HepG2 (cell line): ENCODE data around the gene ARL3. TPM values are rescaled to one million over a fixed set of nuclear protein-coding genes. Genes with fewer than 3 reads are reported as not detected.

Source experiments
- CC2D1A ChIP-seq: sonication (generic); formaldehyde crosslinking; IDR thresholded peaks from 2 replicates; pipeline ENCODE4 v1.8.1; 2023; ENCODE audit warnings: mild to moderate bottlenecking, missing genetic modification reagents
- GABPA ChIP-seq, 2 experiments: IDR thresholded peaks; 2 replicates each; pipeline ENCODE4 v1.6.1; 2011 to 2016; ENCODE audit warnings: low read depth in 2 of 2, low read length in 1 of 2, missing biosample characterization in 1 of 2, missing genetic modification characterization in 1 of 2
- IKZF4 ChIP-seq: sonication (generic); formaldehyde crosslinking; IDR thresholded peaks from 2 replicates; pipeline ENCODE4 v1.5.1; 2020; ENCODE audit warnings: borderline replicate concordance, mild to moderate bottlenecking, low read depth, missing genetic modification reagents; ENCODE audit errors: not compliant biosample characterization
- KDM1A ChIP-seq: IDR thresholded peaks from 2 replicates; pipeline ENCODE4 v1.6.1; 2016; ENCODE audit warnings: missing compliant biosample characterization
- MBNL3 ChIP-seq: fragments of 250-450 bp; sonication (Bioruptor Pico); conservative IDR thresholded peaks from 2 replicates; pipeline ENCODE4 v1.8.0; 2022; ENCODE audit warnings: mild to moderate bottlenecking, inconsistent platforms
- NFIC ChIP-seq: IDR thresholded peaks from 2 replicates; pipeline ENCODE4 v1.6.1; 2012; ENCODE audit warnings: mild to moderate bottlenecking, low read length, inconsistent platforms
- PPARG ChIP-seq: conservative IDR thresholded peaks from 2 replicates; pipeline ENCODE4 v1.6.1; 2016; ENCODE audit warnings: missing biosample characterization, missing genetic modification reagents
- RARA ChIP-seq: IDR thresholded peaks from 2 replicates; pipeline ENCODE4 v1.6.1; 2016; ENCODE audit warnings: missing genetic modification reagents, missing compliant biosample characterization
- ZBTB7A ChIP-seq: sonication (generic); formaldehyde crosslinking; IDR thresholded peaks from 2 replicates; pipeline ENCODE4 v1.8.0; 2022; ENCODE audit warnings: mild to moderate bottlenecking, missing genetic modification reagents
- ZIK1 ChIP-seq: sonication (generic); formaldehyde crosslinking; IDR thresholded peaks from 2 replicates; pipeline ENCODE4 v1.5.0; 2020; ENCODE audit warnings: mild to moderate bottlenecking, low read depth, missing genetic modification reagents, borderline replicate concordance
- ZNF589 ChIP-seq: sonication (generic); formaldehyde crosslinking; conservative IDR thresholded peaks from 2 replicates; pipeline ENCODE4 v1.8.0; 2022; ENCODE audit warnings: mild to moderate bottlenecking, moderate library complexity, missing genetic modification reagents
- ZNF607 ChIP-seq: sonication (generic); formaldehyde crosslinking; IDR thresholded peaks from 2 replicates; pipeline ENCODE4 v1.5.1; 2020; ENCODE audit warnings: missing genetic modification reagents, mild to moderate bottlenecking, borderline replicate concordance
- ZSCAN21 ChIP-seq: sonication (generic); formaldehyde crosslinking; IDR thresholded peaks from 2 replicates; pipeline ENCODE4 v1.8.0; 2022; ENCODE audit warnings: mild to moderate bottlenecking, missing genetic modification reagents, moderate library complexity, borderline replicate concordance
- polyA plus RNA-seq, 8 experiments: library from polyadenylated mRNA; depleted of rRNA in 3 of 8; stranded (reverse) in 7 of 8; unstranded in 1 of 8; fragments of >200 nt; fragmentation: Illumina TruSeq in 4 of 8; extraction: Trizol in 4 of 8; gene quantifications; 2 replicates each; pipeline versions ENCODE4 v1.2.1 to v1.2.3, GENCODE V29; 2011 to 2016; ENCODE audit warnings: low read depth in 4 of 8, missing spikeins in 1 of 8, mixed read lengths in 1 of 8; ENCODE audit not compliant: insufficient read depth in 1 of 8
- total RNA-seq, 5 experiments: library from RNA; depleted of rRNA; stranded (reverse); fragments of >200 nt; fragmentation: Illumina TruSeq; extraction: Trizol; gene quantifications; 2 replicates each; pipeline ENCODE4 v1.2.3, GENCODE V29; 2016; ENCODE audit warnings: low read depth in 1 of 5
- TF ChIP-seq, protein P1 (sequence below): sonication (generic); formaldehyde crosslinking; IDR thresholded peaks from 2 replicates; pipeline ENCODE4 v1.4.0; 2020; ENCODE audit warnings: missing genetic modification reagents, borderline replicate concordance
- TF ChIP-seq, protein P2 (sequence below): sonication (generic); formaldehyde crosslinking; IDR thresholded peaks from 2 replicates; pipeline ENCODE4 v1.4.0; 2020; ENCODE audit warnings: mild to moderate bottlenecking, missing genetic modification reagents
- TF ChIP-seq, protein P3 (sequence below): sonication (generic); formaldehyde crosslinking; IDR thresholded peaks from 2 replicates; pipeline ENCODE4 v1.4.0; 2020; ENCODE audit warnings: missing genetic modification reagents

The ARL3 gene
- total and polyA plus RNA-seq, 2 of the 13 experiments (the other 11 are each of a cell fraction or from before 2014, with no cell fraction given): 5.2 to 6.6 TPM

DNA sequence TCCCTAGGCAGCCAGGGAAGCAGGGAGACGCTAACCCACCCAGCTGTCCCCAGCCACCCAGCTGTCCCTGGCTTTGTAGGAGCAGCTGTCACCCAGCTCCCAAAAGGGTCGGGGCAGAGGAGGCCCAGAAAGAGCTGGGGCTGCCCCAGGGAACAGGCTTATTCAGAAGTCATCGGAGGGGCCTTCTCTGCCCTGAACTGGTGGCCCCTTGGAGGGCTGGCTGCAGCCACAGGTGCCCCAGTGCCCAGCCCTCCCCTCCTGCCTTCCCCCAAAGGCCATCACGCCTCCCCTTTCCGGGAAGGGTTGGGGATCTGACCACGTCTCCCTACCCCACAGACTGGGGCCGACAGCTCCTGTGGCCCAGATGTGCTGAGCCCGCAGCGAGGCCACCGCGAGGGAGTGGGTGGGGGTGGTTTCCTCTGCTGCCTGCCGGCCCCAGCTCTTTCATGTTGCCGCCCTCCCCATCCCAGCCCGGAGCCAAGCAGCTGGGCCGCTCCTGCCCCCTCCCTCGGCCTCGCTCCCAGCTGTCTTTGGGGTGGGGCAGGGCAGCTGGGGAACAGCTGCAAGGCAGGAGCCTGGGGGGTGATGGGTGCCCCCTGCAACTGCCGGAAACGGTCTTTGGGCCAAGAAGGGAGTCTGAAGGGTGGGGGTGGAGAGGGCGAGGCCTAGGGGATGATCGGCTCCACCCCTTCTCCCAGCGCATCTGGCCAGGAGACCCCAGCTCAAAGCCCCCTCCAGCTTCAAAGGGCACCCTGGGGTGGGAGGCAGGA, 53.1 kb downstream of the ARL3 start (continued):
- TF ChIP-seq, protein P1, sequence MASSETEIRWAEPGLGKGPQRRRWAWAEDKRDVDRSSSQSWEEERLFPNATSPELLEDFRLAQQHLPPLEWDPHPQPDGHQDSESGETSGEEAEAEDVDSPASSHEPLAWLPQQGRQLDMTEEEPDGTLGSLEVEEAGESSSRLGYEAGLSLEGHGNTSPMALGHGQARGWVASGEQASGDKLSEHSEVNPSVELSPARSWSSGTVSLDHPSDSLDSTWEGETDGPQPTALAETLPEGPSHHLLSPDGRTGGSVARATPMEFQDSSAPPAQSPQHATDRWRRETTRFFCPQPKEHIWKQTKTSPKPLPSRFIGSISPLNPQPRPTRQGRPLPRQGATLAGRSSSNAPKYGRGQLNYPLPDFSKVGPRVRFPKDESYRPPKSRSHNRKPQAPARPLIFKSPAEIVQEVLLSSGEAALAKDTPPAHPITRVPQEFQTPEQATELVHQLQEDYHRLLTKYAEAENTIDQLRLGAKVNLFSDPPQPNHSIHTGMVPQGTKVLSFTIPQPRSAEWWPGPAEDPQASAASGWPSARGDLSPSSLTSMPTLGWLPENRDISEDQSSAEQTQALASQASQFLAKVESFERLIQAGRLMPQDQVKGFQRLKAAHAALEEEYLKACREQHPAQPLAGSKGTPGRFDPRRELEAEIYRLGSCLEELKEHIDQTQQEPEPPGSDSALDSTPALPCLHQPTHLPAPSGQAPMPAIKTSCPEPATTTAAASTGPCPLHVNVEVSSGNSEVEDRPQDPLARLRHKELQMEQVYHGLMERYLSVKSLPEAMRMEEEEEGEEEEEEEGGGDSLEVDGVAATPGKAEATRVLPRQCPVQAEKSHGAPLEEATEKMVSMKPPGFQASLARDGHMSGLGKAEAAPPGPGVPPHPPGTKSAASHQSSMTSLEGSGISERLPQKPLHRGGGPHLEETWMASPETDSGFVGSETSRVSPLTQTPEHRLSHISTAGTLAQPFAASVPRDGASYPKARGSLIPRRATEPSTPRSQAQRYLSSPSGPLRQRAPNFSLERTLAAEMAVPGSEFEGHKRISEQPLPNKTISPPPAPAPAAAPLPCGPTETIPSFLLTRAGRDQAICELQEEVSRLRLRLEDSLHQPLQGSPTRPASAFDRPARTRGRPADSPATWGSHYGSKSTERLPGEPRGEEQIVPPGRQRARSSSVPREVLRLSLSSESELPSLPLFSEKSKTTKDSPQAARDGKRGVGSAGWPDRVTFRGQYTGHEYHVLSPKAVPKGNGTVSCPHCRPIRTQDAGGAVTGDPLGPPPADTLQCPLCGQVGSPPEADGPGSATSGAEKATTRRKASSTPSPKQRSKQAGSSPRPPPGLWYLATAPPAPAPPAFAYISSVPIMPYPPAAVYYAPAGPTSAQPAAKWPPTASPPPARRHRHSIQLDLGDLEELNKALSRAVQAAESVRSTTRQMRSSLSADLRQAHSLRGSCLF (CRISPR knock-in tag): no peak
- no peak for TF ChIP-seq ZSCAN21 (CRISPR knock-in tag)
- no peak for TF ChIP-seq ZNF589
- TF ChIP-seq MBNL3 (CRISPR knock-in tag): no peak
- TF ChIP-seq ZBTB7A (CRISPR knock-in tag): peak; percentile 84
- TF ChIP-seq PPARG (CRISPR knock-in tag): no peak
- peak; percentile 8 for TF ChIP-seq IKZF4 (CRISPR knock-in tag)
- no peak for TF ChIP-seq CC2D1A (CRISPR knock-in tag)
- TF ChIP-seq, protein P2, sequence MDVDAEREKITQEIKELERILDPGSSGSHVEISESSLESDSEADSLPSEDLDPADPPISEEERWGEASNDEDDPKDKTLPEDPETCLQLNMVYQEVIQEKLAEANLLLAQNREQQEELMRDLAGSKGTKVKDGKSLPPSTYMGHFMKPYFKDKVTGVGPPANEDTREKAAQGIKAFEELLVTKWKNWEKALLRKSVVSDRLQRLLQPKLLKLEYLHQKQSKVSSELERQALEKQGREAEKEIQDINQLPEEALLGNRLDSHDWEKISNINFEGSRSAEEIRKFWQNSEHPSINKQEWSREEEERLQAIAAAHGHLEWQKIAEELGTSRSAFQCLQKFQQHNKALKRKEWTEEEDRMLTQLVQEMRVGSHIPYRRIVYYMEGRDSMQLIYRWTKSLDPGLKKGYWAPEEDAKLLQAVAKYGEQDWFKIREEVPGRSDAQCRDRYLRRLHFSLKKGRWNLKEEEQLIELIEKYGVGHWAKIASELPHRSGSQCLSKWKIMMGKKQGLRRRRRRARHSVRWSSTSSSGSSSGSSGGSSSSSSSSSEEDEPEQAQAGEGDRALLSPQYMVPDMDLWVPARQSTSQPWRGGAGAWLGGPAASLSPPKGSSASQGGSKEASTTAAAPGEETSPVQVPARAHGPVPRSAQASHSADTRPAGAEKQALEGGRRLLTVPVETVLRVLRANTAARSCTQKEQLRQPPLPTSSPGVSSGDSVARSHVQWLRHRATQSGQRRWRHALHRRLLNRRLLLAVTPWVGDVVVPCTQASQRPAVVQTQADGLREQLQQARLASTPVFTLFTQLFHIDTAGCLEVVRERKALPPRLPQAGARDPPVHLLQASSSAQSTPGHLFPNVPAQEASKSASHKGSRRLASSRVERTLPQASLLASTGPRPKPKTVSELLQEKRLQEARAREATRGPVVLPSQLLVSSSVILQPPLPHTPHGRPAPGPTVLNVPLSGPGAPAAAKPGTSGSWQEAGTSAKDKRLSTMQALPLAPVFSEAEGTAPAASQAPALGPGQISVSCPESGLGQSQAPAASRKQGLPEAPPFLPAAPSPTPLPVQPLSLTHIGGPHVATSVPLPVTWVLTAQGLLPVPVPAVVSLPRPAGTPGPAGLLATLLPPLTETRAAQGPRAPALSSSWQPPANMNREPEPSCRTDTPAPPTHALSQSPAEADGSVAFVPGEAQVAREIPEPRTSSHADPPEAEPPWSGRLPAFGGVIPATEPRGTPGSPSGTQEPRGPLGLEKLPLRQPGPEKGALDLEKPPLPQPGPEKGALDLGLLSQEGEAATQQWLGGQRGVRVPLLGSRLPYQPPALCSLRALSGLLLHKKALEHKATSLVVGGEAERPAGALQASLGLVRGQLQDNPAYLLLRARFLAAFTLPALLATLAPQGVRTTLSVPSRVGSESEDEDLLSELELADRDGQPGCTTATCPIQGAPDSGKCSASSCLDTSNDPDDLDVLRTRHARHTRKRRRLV (CRISPR knock-in tag): no peak
- TF ChIP-seq ZNF607: no peak
- peak; percentile 81 for TF ChIP-seq KDM1A (CRISPR knock-in tag)
- peak; percentile 21; the same call in 1 of the 2 replicates for TF ChIP-seq RARA
- no peak for TF ChIP-seq NFIC
- TF ChIP-seq, protein P3, sequence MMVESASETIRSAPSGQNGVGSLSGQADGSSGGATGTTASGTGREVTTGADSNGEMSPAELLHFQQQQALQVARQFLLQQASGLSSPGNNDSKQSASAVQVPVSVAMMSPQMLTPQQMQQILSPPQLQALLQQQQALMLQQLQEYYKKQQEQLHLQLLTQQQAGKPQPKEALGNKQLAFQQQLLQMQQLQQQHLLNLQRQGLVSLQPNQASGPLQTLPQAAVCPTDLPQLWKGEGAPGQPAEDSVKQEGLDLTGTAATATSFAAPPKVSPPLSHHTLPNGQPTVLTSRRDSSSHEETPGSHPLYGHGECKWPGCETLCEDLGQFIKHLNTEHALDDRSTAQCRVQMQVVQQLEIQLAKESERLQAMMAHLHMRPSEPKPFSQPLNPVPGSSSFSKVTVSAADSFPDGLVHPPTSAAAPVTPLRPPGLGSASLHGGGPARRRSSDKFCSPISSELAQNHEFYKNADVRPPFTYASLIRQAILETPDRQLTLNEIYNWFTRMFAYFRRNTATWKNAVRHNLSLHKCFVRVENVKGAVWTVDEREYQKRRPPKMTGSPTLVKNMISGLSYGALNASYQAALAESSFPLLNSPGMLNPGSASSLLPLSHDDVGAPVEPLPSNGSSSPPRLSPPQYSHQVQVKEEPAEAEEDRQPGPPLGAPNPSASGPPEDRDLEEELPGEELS (CRISPR knock-in tag): peak; percentile 63; the same call in 1 of the 2 replicates
- TF ChIP-seq GABPA (IDR thresholded peaks at IDR 0.05; ENCODE audit: low read depth, low read length): no peak
- no peak for TF ChIP-seq GABPA (CRISPR knock-in tag; IDR thresholded peaks at IDR 0.05; ENCODE audit: low read depth)
- 0 out of 2 replicates have a peak, but pooled peaks have one; percentile 67 for TF ChIP-seq ZIK1 (CRISPR knock-in tag)
